Esophagus mucosa (tissue), 1 donor: Measurements from ENCODE around the gene BDP1. TPM values are rescaled to one million over a fixed set of nuclear protein-coding genes. Genes with fewer than 3 reads are reported as not detected.
"Not testable (repeated sequence)": the region's sequence is repeated elsewhere in the genome, so short reads cannot be mapped to it uniquely, and the experiment has no call there.

Experiments used
- ATAC-seq: fragments of 200-7000 bp; cut with Tn5 transposase; one replicate; pipeline ENCODE4 v1.9.1; 2020
- total RNA-seq: library from RNA; stranded (reverse); gene quantifications from one replicate; pipeline ENCODE4 v1.2.4, GENCODE V29; 2023
- donor health status: DM: yes; HTN: yes; CAD: no.

Gene BDP1
- total RNA-seq, 1 donor from 2014 or later, result 14.1 TPM

GRCh38 chr5:71575588-71575987 lies 120.1 kb downstream of the BDP1 start:
- not testable (repeated sequence) for ATAC-seq

GRCh38 chr5:71576241-71576640 lies 120.8 kb downstream of the BDP1 start:
- no peak for ATAC-seq

GRCh38 chr5:71577839-71578238 lies 122.4 kb downstream of the BDP1 start:
- not testable (repeated sequence) for ATAC-seq

- ATAC-seq, result no peak
Measured at GRCh38 chr5:71582945-71583584, 127.6 kb downstream of the BDP1 start.

GRCh38 chr5:71586052-71586940 lies 130.8 kb downstream of the BDP1 start:
- no peak for ATAC-seq

- peak; percentile 100 for ATAC-seq
Measured at GRCh38 chr5:71586941-71587765, 131.7 kb downstream of the BDP1 start, which contains the start of gene MCCC2. Gene MCCC2 (plus strand): TSS chr5:71587340. CDS start chr5:71587426, 86 bp downstream.

GRCh38 chr5:71587766-71588532 lies 132.5 kb downstream of the BDP1 start:
- ATAC-seq, result peak; percentile 4

GRCh38 chr5:71588533-71588885 lies 133.1 kb downstream of the BDP1 start:
- ATAC-seq, result no peak

- no peak for ATAC-seq
Measured at GRCh38 chr5:71589903-71590302, 134.5 kb downstream of the BDP1 start.

GRCh38 chr5:71591100-71591499 lies 135.6 kb downstream of the BDP1 start:
- ATAC-seq, result no peak

GRCh38 chr5:71596169-71596568 lies 140.7 kb downstream of the BDP1 start:
- no peak for ATAC-seq

GRCh38 chr5:71597001-71597400 lies 141.6 kb downstream of the BDP1 start:
- no peak for ATAC-seq

GRCh38 chr5:71600783-71601182 lies 145.3 kb downstream of the BDP1 start:
- no peak for ATAC-seq

- peak; percentile 98 for ATAC-seq
Measured at GRCh38 chr5:71601222-71602026, 146.0 kb downstream of the BDP1 start.

- ATAC-seq, result not testable (repeated sequence)
Measured at GRCh38 chr5:71609916-71610315, 154.5 kb downstream of the BDP1 start.

GRCh38 chr5:71615809-71616208 lies 160.4 kb downstream of the BDP1 start:
- ATAC-seq, result no peak

Other genes starting within 250 kb of the BDP1 start
- 34.1 TPM for gene MCCC2, start 131.7 kb downstream of the BDP1 start, total RNA-seq